Thoracic aorta (tissue), 2 donors: ENCODE results near the gene MINDY4B. TPM values are rescaled to one million over a fixed set of nuclear protein-coding genes. Genes with fewer than 3 reads are reported as not detected.

ENCODE experiments used
- ATAC-seq: fragments of 150-250 bp; one replicate; pipeline ENCODE4 v1.8.0; 2017; ENCODE audit warnings: low read depth; ENCODE audit not compliant: insufficient number of reproducible peaks, low FRiP score
- DNase-seq: peaks from one replicate; pipeline ENCODE4 v3.0.0-alpha.2; 2020; ENCODE audit warnings: low spot score
- H3K27ac ChIP-seq, 2 donors: fragments of 200-600 bp; sonication (generic); 1 replicate in 1 of 2; 2 replicates in 1 of 2; pipeline ENCODE4 v1.5.1; 2016; ENCODE audit warnings: mild to moderate bottlenecking in 2 of 2, moderate library complexity in 2 of 2
- H3K27me3 ChIP-seq: fragments of 200-600 bp; sonication (generic); replicated peaks from 2 replicates; pipeline ENCODE4 v1.6.0; 2016; ENCODE audit warnings: mild to moderate bottlenecking; ENCODE audit not compliant: insufficient read depth
- H3K36me3 ChIP-seq: fragments of 200-600 bp; sonication (generic); one replicate; pipeline ENCODE4 v1.5.1; 2016
- H3K4me1 ChIP-seq, 2 donors: fragments of 200-600 bp; sonication (generic); 1 replicate in 1 of 2; 2 replicates in 1 of 2; pipeline versions ENCODE4 v1.5.1 to v1.6.0; 2016; ENCODE audit warnings: low read depth in 2 of 2, mild to moderate bottlenecking in 1 of 2; ENCODE audit not compliant: control insufficient read depth in 1 of 2
- H3K4me3 ChIP-seq: fragments of 200-600 bp; sonication (generic); 2 replicates; pipeline ENCODE4 v1.5.1; 2016; ENCODE audit warnings: mild to moderate bottlenecking
- H3K9me3 ChIP-seq: fragments of 200-600 bp; sonication (generic); 2 replicates; pipeline ENCODE4 v1.5.1; 2016
- CTCF ChIP-seq: fragments of 200-600 bp; sonication (generic); IDR thresholded peaks from one replicate; pipeline ENCODE4 v1.5.1; 2019; ENCODE audit warnings: antibody characterized with exemption
- total RNA-seq, 2 donors: library from RNA; depleted of rRNA; stranded (reverse); fragments of >200 nt; gene quantifications; one replicate each; pipeline versions ENCODE4 v1.1.0 to v1.2.3, GENCODE V29; 2016

The MINDY4B gene
- total RNA-seq, 2 donors from 2014 or later: not detected

- Histone ChIP-seq H3K27ac (no peak overlapping the region), H3K4me3 (no peak overlapping the region), H3K27me3 (no peaks in the 10 kb centered on the region), H3K36me3 (no peaks in the 10 kb centered on the region), H3K4me1 (peaks cover 0 to 15% of the 10 kb centered on the region in 2 donors), H3K9me3 (no peaks in the 10 kb centered on the region)
- DNase-seq: no peak
- no peak for TF ChIP-seq CTCF
- no peak for ATAC-seq
These were observed 26.2 kb downstream of the MINDY4B start for GRCh38 chr3:150878996-150879575.

- Histone ChIP-seq H3K4me3 (no peak overlapping the region), H3K4me1 (peaks cover 0 to 15% of the 10 kb centered on the region in 2 donors), H3K27me3 (no peaks in the 10 kb centered on the region), H3K36me3 (no peaks in the 10 kb centered on the region), H3K9me3 (no peaks in the 10 kb centered on the region), H3K27ac (no peak overlapping the region)
- DNase-seq (no peak), ATAC-seq (no peak)
- no peak for TF ChIP-seq CTCF
These were observed 26.9 kb downstream of the MINDY4B start for GRCh38 chr3:150878290-150878689.

GRCh38 chr3:150877303-150877702 lies 27.9 kb downstream of the MINDY4B start:
- Histone ChIP-seq H3K4me1 (peaks cover 0 to 15% of the 10 kb centered on the region in 2 donors), H3K4me3 (no peak overlapping the region), H3K27me3 (no peaks in the 10 kb centered on the region), H3K9me3 (no peaks in the 10 kb centered on the region), H3K36me3 (no peaks in the 10 kb centered on the region), H3K27ac (no peak overlapping the region)
- ATAC-seq: no peak
- no peak for TF ChIP-seq CTCF
- no peak for DNase-seq

GRCh38 chr3:150876611-150877265 lies 28.5 kb downstream of the MINDY4B start:
- H3K27me3 ChIP-seq: no peaks in the 10 kb centered on the region
- ATAC-seq (no peak), DNase-seq (no peak)
- H3K9me3 ChIP-seq: no peaks in the 10 kb centered on the region
- no peaks in the 10 kb centered on the region for H3K36me3 ChIP-seq
- H3K4me3 ChIP-seq: no peak overlapping the region
- no peak overlapping the region for H3K27ac ChIP-seq
- H3K4me1 ChIP-seq: peaks cover 0 to 15% of the 10 kb centered on the region in 2 donors
- TF ChIP-seq CTCF: no peak

GRCh38 chr3:150875548-150875947 lies 29.7 kb downstream of the MINDY4B start:
- TF ChIP-seq CTCF: no peak
- H3K4me1 ChIP-seq: peaks cover under 1 to 15% of the 10 kb centered on the region in 2 donors
- no peak overlapping the region for H3K27ac ChIP-seq
- H3K9me3 ChIP-seq: no peaks in the 10 kb centered on the region
- ATAC-seq (no peak), DNase-seq (no peak)
- H3K4me3 ChIP-seq: no peak overlapping the region
- H3K36me3 ChIP-seq: no peaks in the 10 kb centered on the region
- H3K27me3 ChIP-seq: no peaks in the 10 kb centered on the region
